Stimulated activated naive CD8-positive, alpha-beta T cell treated with anti-CD3 and anti-CD28 coated beads, Interleukin-15, Interleukin-2, amounts not matched to agents 100 U/mL and 50 U/mL, for 24 hours (primary cell): ENCODE data around the gene ABHD5.
A peak's percentile ranks its signal among the peaks of the same experiment; 100 is the strongest.

Experiments used
- ATAC-seq: fragments of 150-1000 bp; cut with Tn5 transposase; one replicate; pipeline ENCODE4 v1.10.0; 2021
- DNase-seq: peaks from one replicate; pipeline ENCODE4 v3.0.0; 2021

ABHD5 gene

DNA sequence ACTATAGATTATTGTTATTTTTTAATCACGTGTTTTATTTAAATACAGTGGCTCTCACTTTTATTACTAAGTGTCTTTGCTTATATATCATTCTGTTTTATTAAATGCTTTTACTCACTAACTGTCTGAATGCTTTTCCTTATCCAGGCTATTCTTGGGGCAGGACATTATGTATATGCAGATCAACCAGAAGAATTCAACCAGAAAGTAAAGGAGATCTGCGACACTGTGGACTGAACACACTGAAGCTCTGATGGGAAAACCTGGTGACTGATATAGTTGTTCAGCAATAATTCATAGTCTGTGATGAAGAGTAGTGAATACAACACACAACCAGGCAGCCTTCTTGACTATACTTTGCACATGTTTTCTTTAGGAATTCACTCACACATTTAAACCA lies 27.6 kb downstream of the ABHD5 start:
- DNase-seq: no peak
- no peak for ATAC-seq

DNA sequence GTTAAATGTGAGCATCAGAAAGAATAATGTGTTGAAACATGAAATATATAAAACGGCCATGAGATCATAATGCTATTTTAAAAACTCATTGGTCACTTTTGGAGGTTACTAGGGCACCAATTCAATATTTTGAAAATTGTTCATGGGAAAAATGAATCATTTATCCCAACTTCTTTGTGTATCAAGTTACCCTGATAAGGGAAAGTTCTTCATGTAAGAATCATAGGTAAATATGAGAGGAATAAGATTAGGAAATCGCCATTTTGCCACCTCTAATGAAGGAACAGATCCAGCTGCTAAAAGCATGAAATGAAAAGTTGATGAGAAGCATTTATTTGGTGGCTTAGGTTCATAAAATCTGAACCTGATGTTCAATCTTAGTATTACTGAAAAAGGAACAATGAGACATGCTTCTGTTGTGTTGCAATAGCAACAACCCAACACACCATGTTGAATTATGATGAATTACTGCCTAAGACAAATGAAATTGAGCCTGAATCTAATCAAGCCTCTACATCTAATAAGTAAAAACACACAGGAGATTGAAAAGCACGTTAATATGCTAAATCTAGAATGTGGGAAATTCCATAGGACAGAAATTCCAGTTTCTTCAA lies 32.5 kb downstream of the ABHD5 start:
- ATAC-seq (no peak), DNase-seq (no peak)

DNA sequence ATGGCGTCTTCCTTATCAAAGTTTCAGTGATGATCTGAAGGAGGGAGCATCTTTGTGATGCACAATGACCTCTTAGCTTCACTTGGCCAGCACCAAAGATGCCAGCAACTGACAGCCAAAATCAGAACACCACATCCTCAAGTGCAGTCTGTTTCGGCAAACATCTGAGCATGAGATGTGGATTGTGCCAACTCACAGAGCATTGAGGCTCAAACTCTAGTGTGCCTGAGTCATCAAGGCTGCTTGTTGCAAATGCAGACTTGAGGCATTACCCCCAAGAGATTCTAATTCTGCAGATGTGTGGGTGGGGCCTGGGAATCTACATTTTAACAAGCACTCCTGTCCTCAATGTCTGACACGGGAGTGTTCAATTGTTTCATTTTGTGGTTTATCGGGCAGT lies 35.8 kb downstream of the ABHD5 start:
- DNase-seq (no peak), ATAC-seq (no peak)

DNA sequence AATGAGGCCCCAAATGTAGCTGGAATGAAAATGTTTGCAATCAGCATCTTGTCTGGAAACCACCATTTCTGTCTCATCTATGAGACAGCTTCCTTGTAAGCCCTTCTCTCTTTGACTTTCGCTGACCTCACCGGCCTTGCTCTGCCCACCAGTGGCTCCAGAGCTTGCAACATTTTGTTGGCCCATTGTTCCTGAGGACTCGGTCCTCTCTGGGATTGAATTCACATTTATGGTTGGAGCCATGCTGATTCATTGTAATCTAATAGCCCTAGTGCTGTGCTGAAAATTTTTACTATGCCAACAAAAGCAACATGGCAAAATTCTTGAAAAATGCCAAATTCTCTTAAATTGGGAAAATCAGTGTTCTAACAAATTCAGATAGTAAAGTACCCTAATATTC lies 37.2 kb downstream of the ABHD5 start:
- ATAC-seq: no peak
- DNase-seq: no peak

DNA sequence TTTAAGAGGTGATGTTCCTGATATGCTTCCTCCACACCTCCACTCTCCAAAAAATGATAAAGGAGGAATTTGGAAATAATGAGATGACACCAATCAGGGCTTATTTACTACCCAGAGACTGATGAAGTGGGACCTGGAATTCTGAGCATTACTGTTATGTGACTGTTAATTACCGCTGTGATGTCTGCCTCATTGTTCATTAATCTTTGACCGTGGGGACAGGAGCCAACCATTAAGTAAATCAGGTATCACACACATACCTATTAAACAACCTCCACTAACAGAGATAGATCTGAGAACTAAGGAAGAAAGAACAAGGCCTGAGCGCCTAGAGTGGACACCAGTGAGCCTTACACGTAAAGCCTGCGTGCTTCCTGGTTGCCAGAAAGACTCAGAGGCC lies 37.7 kb downstream of the ABHD5 start:
- DNase-seq: no peak
- no peak for ATAC-seq

DNA sequence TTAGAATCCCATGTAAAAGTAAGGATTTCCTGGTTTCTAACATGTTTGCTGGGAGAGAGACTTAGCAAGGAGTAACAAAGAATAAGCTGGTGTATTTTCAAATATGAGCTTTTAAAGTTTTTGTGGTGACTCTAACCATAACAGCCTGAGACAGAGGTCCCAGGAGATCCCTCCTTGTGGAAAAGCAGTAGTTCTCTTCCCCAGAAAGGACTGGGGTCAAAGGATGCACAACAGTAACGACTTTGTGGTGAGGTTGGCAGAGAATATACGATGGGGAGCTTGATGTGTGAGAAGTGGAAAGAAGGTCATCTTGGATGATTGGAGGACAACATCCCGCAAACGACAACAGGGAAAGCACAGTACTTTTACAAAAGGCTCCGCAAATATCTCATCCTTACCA lies 38.2 kb downstream of the ABHD5 start:
- DNase-seq (no peak), ATAC-seq (no peak)

DNA sequence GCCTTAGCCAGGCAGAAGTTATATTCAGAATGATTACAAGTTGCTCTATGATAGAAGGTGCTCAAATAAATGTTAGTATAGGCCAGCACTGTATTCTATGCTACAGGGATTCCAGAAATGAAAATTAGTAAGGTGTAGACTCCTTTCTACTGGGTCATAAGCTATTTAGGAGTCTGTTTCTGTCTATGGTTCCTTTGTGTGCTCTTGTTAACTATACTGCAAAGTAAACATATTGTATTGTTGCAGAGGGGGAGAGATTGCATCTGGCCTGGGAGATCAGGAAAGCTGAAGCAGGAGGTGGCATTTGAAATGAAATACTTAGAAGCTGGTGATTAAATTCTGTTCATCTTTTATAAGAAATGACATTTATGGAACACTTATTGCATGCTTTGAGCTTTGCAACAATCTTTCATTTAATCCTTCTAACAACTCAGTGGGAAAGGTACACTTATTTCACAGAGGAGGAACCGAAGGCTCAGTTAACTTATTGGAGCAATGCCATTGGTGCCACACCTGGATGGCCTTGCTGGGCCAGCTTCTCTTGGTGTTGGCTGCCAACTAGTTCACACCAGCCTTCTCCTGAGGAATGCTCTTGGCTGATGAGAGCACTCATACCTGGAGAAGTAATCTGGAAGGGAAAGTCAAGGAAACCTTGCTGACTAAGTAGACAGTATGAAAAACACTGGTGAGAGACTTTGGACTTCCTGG lies 39.1 kb downstream of the ABHD5 start:
- DNase-seq (no peak), ATAC-seq (no peak)

DNA sequence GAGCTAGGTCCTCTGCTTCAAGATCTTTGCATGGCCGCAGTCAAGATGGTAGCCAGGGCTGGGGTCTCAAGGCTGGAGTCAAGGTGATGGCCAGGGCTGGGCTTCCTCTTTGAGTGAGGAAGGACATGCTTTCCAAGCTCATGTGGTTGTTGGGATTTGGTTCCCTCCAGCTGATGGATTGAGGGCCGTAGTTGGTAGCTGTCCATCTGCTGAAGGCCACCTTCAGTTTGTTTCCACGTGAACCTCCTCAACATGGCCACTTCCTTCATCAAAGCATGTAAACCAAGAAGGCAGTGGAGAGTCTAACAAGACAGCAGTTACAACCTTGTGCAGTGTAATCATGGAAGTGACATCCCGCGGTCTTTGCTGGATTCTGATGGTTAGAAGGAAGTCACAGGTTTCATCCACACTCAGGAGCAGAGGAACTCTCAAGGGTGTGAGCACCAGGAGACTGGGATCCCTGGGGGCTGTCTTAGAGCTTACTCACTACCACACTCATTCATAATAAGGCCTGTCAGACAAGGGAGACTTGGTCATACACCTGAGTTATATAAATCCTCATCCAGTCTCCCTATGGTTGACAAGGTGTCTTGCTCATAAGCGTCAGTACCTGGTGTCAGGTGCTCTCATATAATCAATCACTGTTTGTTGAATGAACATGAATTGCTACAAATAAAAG lies 42.1 kb downstream of the ABHD5 start:
- ATAC-seq: no peak
- DNase-seq: no peak

DNA sequence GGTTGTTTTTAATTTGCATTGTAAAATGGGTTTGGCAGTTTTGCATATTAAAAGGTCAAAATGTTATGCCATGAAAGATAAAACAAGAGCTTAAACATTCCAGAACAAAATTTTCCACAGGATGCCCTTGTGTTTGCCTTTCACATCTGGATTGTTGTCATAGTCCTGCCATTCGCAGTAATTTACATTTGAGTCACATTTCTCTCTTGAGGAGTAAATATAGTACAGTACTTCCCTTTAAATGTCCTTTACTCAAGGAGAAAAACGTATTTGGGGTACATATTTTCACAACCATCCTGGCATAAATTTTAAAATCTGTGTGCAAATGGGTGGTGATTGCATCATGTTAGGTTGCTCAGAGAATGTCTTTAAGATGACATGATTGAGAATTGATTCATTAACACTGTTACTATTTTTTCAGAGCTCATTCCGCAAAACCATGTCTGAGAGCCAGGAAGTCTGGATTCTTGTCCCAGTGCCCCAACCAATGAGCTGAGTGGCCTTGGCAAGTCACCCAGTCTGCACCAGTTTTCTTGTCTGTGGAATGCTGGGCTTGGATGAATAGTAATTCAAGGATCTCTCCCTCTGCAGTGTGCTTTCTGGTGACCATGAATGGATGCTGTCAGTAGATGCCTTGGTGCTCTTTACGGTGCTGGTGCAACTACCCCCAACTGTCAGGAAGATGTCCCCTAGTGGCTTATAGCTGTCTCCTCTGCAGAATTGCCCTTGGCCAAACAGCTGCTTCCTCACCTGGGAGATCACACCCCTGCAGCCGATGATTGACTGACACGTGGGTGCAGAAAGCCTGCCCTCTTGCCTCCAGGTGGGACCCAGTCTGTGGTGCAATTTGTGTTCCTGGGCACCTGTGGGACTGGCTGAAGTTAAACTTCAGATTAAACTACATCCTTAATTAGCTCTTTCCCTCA lies 43.0 kb downstream of the ABHD5 start:
- DNase-seq (no peak), ATAC-seq (no peak)

DNA sequence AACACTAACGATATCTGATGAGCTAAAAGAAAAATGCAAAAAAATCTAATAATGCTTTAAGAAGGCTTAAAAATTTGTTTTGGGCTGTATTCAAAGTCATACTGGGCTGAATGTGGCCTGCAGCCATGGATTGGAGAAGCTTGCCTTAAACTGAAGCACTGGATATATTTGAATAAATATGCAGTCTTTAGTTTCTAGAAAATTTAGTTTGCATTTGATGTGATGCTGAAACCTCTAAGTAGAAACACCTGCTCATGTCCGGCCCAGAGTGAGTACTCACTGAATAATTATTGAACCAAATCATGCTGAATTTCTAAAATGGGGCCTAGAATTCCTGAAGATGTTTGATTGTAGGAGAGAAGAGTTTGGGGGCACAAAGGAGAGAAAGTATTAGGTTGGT lies 43.9 kb downstream of the ABHD5 start:
- ATAC-seq: no peak
- no peak for DNase-seq

DNA sequence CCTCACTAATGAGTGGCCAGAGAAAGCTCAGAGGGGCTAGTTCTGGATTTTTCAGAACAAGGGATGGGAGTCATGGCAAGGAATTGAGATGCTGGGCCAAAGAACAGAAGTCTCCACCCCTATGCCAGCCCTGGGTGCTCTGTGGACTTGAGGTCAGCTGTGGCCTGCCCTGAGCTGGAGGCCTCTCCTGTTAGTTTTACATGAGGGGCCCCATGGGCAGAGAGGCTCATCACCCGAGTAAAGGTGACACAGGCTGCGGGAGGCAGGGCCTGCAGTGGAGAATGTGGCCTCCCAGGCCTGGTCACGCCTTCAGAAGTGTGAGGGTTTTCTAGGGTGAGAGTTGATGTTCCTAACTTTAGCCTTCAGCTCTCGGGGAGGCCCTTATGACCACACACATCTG lies 44.9 kb downstream of the ABHD5 start:
- no peak for ATAC-seq
- DNase-seq: no peak

DNA sequence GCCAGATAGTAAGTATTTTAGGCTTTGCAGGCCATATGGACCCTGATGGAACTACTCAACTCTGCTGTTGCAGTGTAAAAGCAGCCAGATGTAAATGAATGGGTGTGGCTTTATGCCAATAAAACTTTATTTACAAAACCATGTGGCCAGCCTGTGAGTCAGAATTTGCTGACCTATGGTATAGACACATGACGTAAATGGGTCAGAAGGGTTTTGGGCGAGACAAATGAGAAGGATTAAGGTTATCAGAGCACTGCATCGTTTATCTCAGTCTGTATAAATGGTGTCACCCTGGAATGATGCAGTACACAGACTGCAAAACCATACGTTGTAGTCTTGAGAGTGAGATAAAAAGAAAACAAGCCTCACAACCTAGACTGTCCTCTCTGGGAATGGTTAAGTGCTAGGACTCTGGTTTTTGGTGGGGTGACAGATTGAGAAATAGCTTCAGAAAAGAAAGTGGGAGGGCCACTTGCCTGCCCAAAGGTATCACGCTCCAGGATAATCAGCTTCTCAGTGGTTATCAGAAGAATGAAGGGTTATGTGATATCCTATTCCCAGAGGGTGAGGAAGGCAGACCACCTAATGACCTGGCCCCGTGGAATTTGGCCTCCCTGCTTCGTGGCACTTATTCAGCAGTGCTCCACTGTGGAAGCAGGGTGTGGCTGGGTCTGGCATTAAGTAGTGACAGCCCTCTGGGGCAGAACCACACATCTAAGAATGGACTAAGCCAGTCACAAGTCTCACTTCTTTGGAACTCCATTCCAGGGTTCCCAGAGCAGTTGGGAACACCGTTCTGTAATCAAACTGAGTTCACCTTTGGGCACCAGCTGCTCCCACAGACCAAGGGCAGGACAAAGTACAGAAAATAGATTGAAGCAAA lies 46.1 kb downstream of the ABHD5 start:
- DNase-seq: no peak
- no peak for ATAC-seq

DNA sequence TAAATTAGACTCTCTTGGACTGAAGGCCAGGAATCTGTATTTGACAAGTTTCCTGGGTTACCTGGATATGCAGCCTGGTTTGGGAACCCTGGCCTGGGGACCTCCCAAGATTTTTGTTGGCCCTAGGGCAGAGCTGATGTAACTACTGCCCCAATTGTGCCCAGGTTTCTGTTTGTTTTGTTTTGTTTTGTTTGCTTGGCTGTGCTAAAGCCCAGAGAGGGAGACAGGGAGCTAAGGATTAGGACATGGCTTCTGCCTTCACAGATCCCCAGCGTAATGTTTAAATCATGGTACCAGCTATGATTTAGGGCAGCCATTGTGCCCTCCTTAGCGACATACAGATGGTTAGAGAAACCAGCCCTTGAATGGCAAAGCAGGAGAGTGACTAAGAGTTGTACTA lies 47.6 kb downstream of the ABHD5 start:
- DNase-seq (no peak), ATAC-seq (no peak)

DNA sequence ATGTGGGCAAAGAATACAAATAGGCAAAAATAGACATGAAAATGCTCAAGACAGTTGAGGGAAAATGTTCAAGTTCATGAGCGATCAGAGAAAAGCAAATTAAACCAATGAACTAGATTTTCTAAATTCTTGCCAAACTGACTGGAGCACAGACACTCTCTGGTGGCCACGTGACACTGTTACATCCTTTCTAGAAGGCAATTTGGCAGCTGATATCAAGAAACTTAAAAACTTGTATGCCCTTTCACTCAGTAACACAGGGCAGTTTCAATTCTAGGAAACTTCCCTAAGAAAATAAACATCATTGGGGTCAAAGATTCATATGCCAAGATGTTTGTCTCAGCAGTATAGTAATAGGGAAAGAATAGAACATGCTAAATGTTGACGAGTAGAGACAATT lies 52.2 kb downstream of the ABHD5 start:
- DNase-seq (no peak), ATAC-seq (no peak)

DNA sequence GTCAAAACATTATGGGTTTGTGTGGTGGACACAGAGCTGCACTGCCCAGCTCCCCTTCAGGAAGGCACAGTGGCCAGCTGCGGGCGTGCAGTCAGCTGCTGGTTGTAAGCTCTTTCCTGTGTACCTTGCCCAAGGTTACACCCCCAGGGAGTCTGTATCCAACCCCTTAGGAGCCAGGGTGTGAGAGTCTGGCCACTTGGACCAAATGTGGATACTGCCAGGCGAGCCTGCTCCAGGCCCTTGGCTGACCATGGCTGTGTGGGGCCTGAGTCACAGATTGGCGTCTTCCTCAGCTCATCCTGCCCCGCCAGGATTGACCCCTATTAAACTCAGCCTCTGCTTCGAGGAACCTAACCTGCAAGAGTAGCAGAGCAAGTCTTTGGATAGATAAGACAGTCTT lies 56.9 kb downstream of the ABHD5 start:
- ATAC-seq: no peak
- no peak for DNase-seq

DNA sequence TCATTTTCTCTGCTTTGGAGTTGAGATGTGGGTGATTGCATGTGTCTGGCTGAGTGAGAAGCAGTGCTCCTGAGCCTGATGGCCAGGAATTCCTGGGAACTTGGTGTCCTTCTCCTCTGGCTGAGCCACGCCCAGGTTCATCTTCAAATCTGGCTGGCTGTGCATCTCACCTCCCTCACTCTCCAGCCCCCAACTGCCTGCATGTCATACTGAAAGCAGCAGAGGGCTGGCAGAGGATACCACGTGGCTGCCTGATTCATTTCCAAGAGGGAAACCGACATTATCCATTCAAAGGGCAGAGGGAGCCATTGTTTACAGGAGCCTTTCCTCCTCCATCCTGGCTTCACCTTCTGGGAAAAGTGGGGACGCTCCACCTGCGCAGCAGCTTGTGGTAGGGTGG lies 57.4 kb downstream of the ABHD5 start:
- ATAC-seq: no peak
- no peak for DNase-seq

DNA sequence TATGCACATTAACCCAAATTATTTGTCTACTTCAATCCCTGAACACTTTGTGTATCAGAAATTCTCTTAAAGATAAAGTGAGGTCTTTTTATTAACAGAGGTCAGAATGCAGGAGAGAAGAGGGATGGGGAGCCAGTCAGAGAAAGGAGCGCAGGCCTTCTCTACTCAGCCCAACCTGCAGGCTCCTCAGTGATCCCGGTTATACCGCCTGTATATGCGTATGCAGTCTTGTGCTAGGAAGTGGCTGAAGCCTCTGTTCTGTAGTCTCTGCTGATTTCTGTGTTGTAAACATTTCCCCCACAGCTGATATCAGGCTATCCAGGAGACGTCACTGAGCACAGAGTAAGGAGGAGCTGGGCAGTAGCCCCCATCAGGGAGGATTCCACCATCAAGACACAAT lies 57.9 kb downstream of the ABHD5 start:
- ATAC-seq: no peak
- no peak for DNase-seq

DNA sequence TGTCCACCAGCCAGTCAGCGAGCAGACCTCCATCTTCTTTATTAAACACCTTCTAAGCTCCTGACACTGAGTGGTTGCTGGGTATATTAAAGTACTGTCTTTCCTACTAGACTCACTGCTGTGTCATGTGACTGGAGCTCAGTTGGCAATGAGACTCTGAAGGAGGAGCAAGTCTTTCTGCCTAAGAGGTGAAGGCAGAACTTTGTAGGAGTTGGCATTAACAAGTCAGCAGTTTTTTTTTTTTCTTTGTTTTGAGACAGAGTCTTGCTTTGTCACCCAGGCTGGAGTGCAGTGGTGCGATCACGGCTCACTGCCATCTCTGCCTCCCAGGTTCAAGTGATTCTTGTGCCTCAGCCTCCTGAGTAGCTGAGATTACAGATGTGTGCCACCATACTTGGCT lies 62.2 kb downstream of the ABHD5 start:
- DNase-seq (no peak), ATAC-seq (no peak)

DNA sequence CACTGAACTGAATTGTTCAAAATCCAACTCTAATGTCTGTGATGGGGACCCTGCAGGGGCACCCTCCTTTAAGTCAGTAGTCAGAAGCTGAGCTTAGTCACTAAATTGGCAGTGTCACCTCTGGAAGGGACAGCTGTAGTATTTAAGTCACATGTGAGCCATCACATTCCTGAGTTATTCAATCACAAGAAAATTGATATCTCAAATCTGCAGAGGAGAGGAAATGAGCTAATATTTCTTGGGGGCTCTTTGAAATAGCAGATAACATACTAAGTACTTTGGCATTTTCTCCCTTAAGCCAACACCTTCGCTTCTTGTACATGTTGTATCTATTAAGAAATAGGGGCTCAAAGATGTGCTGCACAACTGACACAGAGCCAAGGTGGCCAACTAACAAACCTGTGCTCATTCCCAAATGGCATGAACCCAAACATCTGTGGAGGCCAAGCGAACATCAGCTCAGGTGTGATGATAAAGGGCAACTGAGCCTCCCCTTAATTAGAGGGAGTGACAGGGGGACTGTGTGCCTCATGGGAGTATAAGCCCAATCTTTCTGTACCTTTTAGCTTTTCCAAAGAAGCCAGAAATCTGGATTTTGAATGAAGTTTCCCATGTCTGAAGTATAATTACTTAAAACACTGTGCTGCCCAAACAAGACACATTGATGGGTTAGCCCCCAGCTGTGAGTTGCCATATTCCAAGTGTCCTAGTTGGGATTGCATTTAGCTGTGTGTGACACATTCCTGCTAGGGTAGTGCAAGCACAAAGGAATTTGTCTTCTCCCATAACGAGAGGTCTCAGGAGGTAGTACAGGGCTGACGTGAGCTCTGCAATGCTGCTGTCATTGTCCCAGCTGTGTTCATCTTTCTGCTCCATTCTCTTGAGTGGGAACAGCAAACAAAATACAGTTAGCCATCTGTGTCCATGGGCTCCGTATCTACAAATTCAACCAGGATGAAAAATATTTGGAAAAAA lies 63.3 kb downstream of the ABHD5 start:
- ATAC-seq (no peak), DNase-seq (no peak)

DNA sequence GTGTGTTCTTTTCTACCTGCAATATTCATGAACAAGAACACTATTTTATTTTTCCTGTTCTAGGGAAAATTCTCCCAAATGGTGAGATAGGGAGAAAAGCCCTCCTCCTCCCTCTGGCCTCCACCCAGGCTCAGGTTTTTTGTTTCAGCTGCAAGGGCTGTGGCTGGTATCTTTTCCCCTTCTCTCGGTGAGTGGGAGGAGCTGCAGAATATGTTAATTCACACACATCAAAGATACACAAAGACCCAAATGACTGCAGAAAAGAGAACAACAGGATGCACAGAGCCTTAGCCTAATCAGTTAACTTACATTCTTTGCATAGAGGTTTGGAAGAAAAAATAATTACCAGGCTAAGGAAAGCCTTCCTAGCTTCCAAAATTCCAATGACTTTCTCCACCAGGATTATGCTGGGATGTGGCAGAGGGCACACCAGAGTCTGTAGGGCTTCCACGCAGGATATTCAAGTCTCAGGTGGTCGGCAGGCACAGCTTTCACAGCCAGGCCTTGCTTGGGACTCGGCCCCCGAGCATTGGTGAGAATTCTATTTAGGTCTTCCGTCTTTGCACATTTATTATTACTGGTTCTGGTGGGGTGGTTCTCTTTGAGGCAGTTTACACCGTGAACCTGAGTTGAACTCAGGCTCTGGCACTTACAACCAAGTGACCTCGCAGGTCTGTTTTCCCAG lies 64.9 kb downstream of the ABHD5 start:
- DNase-seq (peak; percentile 9), ATAC-seq (peak; percentile 65)
